CD4-positive, alpha-beta T cell treated with Interleukin-4 for 1 hour (primary cell): ENCODE results near the gene CMIP.

Experiments used
- DNase-seq, 2 donors: peaks; one replicate each; pipeline ENCODE4 v3.0.0-alpha.2; 2020 to 2022

CMIP gene

DNA sequence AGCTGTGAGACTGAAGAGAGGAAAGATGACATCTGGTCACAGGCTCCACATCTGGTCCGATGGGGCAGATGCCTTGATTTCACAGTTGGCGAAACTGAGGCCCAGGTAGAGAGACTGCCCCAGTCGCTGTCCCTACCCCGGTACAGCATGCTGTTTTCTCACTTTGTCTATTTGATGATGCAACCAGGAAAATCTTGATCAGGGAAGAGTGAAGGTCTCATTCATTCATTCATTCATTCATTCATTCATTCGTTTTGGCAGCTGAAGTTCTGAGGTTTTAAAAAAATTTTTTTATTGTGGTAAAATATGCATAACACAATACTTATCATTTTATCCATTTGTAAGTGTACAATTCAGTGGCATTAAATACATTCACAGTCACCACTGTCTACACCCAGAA is 19.7 kb downstream of the CMIP start:
- DNase-seq: no peak

GRCh38 chr16:81465375-81465943 is 20.9 kb downstream of the CMIP start:
- DNase-seq: no peak

DNA sequence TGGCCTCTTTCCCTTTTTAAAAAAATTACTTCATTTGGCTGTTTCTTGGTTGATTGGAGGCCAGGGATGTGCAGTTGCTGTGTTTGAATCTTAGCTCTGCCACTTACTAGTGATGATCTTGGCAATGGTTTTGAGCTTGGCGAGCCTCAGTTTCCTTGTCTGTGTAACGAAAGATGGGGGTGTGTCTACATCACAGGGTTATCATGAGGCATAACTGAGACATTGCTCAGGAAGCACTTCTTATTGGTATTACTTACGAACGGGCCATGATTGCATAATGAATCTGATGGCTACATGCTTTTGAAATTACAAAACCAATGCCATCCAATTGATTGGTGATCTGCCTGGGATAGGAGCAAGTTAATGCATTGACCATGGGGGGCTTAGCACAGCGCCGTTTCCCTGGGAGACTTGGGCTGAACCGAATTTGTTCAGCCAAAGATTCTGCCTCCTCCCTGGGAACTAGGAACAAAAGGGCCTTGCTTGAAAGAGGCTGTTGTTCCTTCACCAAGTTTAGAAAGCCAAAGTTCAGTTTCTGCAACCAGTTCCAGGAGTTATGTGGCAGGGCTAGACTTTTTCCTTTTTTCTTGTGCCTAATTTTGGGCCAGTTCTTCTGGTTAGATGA is 21.9 kb downstream of the CMIP start:
- no peak for DNase-seq

DNA sequence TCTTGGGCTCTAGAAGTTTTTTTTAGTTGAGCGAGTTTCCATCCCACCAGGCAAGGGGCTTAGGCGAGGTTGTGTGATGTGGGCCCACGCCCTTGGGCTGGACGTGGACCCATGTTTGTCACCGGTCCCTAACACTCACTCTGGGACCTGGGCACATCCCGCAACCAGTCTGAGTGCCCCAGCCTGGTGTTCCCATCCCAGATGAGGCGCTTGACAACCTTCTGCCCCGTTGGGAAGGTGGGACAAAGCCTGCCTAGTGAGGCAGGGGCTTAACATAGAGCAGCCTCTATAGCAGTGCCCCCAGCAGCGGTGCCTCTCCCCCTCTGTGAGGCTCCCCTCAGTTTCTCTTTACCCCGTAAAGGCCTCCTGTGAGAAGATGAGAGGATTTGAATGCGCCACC is 22.5 kb downstream of the CMIP start:
- no peak for DNase-seq

GRCh38 chr16:81467815-81468214 is 23.2 kb downstream of the CMIP start:
- no peak for DNase-seq

- DNase-seq: no peak
Observed at GRCh38 chr16:81468269-81468902, 23.8 kb downstream of the CMIP start.

DNA sequence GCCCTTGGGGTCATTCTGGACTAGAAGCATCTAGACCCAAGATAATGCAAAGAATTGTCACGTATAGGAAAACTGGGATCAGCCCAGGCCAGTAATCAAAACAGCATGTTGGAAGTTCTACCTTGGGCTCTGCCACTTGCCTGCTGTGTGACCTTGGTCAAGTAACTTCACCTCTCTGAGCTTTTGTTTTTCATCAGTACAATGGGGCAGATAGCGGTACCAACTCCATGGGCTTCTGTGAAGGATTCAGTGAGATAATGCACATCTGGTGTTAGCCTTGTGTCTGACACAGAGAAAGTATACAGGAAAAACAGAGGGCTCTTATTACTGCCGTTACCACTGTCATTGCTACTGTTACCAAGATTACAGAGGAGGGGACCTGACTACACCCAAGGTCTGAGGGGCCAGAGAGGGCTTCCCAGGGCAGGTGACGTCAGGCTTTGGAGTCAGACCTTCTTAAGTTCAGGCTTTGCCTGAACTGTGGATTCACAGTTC is 24.6 kb downstream of the CMIP start:
- DNase-seq: peak in 1 of 2 donors; percentile 34

DNA sequence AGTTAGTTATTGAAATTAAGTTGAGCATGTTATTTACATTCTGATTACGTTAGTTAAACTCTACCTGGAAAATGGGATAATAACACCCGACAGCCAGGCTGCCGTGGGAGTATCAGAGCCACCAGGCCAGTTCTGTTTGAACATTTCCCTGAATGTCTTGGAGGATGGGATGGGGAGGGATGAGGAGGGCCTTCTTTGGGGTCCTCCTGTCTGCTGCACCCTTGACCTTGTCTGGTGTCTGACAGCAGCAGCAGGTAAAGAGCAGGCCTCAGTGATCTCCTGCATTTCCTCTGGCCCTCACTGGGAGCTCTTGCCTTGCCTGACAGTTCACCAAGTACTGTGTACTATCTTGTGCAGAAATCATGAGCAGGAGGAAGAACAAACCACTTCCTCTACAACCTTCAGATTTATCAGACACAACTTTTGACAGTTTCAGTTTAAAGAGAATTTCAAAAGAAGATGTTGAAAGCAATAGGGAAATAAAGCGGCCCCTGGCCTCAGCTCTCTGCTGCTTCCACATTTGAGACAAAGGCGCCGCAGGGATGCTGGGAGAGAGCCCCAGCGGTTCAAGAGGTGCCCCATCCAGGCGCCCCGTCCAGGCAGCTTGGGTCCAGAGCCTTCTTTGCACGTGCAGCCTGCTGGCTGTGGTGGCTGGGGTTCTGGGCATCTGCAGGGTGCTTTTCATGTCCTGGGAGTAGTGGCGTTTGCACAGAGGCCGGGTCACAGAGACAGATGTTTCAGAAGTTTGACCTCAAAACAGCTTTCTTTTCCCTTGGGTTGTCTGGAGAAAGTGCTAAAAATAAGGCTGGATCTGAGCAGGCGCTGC is 25.3 kb downstream of the CMIP start:
- peak; percentile 54 to 74 for DNase-seq

DNA sequence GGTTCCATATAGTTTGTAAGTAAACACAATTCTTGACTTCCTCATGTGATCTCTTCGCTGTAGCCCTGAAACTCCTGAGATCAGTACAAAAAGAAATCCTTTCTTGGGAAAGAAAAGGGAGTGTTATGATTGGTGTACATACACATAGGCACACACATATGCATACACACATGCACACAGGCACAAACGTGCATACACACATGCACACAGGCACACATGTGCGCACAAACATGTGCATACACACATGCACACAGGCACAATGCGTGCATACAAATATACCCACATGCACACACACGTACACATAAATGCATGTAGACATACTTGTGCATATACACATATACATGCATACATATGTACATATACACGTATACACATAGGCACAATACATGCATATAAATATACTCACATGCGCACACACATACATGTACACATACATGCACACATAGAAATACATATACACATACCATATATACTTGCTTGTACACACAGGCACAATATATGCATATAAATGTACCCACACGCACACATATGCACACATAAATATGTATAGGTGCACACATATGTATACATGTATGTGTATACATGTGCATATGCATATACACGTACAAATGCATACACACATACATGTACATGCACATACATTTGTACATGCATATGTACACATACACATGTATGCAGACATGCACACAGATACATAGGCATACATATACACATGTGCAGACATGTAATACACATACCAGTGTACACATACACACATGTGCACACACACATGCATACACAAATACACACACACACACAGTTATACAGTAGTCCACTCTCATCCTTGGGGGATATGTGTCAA is 26.4 kb downstream of the CMIP start:
- no peak for DNase-seq

DNA sequence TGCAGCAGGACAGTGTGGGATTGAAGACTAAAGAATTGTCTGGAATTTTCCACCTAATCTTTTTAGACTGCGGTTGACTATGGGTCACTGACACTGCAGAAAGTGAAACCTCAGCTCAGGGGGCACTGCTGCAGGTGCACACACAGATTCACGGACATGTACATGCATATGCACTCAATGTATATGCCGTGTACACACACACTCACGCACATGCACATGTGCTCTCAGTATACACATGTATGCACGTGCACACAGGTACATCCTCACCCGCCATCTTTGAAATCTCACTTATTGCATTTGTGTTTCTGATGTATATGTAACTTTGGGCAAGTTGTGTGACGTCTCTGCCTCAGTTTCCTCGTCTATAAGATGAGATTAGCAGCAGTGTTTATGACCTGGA is 27.3 kb downstream of the CMIP start:
- DNase-seq: no peak

DNA sequence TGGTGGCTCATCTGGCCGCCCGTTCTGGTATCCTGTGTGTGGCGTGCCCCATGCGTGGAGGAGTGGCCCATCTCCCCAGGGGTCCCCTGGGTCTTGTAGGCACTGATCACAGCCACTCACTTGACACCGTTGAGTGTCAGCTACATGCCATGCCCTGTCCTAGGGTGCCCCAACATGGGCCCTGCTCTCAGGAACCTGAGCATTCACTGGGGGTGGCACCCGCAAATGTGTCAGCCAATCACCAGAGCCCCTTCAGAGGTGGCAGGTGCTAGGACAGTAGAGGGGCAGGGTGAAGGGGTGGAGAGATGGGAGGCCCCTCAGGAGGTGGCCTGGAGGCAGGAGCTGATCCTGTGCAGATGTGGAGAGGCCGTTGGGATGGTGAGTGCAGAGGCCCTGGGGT is 27.8 kb downstream of the CMIP start:
- DNase-seq: no peak

GRCh38 chr16:81473066-81473488 is 28.5 kb downstream of the CMIP start:
- no peak for DNase-seq

DNA sequence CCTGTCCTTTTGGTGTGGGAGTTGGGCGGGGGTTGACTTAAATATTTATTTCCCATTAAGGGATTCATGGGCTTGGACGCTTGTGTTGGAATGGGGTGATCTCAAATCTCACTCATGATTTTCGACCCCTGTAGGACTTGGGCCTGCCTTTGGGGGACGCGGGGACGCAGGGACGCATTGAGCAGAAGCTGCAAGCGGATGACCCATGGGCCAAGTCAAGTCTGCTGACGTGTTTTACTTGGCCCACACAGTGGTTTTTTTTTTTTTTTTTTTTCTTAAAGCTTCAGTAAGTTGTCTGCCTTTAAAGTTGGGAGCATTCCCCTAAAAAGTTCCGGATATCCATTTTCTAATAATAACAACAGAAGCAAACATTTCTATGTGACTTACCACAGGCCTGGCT is 28.9 kb downstream of the CMIP start:
- DNase-seq: no peak

- DNase-seq: no peak
Observed at GRCh38 chr16:81473969-81474959, 29.7 kb downstream of the CMIP start.

DNA sequence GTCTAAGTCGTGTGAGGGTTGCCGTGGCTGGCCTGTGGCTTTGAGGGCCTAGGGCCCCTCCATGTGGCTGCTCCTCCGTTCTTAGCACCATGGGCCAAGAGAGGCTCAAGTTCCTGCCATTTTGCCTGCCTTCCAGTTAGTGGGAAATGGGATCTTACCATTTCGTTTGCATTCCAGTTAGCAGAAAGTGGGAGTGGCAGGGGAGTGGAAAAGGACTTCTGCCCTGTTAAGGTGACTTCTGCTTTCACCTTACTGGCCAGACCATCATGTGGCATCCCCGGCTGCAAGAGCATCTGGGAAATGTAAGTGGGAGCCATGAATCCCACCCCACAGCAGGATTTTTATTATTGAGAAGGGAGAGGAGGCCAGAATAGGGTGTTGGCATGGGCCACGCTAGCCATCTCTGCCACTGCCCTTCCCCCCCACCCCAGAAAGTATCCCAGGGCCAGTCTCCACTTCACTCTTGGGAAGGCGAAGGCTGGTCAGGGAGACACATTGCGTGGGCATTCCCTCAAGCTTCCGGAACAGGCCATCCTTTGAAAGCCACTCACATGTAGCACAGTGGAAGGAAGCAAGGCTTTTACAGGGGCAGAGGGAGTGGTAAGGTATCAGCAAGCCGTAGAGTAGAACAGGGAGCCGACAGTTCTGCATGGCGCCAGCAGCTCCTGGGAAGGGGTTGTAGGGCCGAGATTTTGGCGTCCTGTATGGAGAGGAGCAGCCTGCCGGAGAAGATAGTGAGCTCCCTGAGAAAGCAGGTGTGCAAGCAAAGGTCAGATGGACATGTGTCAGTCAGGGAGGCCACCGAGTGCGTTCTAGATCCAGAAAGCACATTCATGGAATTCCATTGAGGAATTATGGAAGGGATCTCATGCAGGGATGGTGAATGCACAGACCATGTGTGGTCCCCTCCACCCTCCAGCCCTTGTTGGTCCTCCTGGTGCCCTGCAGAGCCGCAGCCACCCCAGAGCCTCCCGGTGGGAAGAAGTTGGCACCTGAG is 33.4 kb downstream of the CMIP start:
- no peak for DNase-seq

GRCh38 chr16:81478876-81479511 is 34.4 kb downstream of the CMIP start:
- peak; percentile 33 to 84 for DNase-seq

DNA sequence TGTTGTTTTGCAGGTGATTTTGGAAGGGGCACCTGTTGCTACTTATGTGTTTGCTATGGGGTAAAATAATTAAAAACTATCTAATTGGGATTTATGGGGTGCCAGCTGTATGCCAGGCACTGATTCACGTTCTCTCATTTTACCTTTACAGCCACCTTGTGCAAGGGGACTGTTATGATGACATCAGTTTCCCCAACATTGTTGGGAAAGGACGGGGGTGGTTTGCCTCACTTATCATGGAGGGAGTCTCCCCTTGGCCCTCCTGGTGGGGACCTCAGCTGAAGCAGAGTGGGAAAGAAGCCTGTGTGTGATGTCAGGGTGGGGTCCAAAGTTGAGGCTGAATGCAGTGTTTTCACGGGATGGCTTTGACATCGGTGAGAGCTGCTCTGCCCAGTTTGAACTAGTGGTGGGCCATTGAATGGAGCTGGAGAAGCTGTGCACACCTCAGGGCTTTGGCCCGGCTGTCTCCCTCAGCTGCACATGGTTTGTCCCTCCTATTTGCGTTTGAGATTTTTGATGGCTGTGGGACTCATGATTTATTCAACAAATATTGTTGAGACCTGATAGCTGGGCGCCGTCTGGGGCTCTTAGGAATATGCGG is 36.1 kb downstream of the CMIP start:
- DNase-seq: no peak

GRCh38 chr16:81481207-81481821 is 36.7 kb downstream of the CMIP start:
- DNase-seq: peak; percentile 41 to 86
